H1 (cell line): ENCODE results near the gene DNM2. TPM values are rescaled to one million over a fixed set of nuclear protein-coding genes. Genes with fewer than 3 reads are reported as not detected.

Experiments
- CTCF ChIA-PET: fragments of 300-600 bp; sonication (Branson Sonifier 250); formaldehyde crosslinking; loops from one replicate; lab custom pipeline; 2021; ENCODE audit not compliant: partially characterized antibody; lab: Charles Lee
- POLR2A ChIA-PET: fragments of 300-600 bp; sonication (Branson Sonifier 250); formaldehyde crosslinking; loops from one replicate; lab custom pipeline; 2021; ENCODE audit warnings: inconsistent platforms; ENCODE audit not compliant: partially characterized antibody; lab: Charles Lee
- DNase-seq, 2 experiments: peaks; one replicate each; pipeline versions ENCODE4 v3.0.0 to v3.0.0-alpha.2; 2010 to 2022; ENCODE audit warnings: low spot score in 2 of 2, low read depth in 1 of 2, mixed read lengths in 1 of 2
- FAIRE-seq: peaks from 2 replicates; lab custom pipeline; 2011; peaks lifted over from hg19 to GRCh38; lab: Jason Lieb, UNC
- H2AFZ ChIP-seq: 2 replicates; pipeline ENCODE4 v1.8.1; 2012; ENCODE audit warnings: low read length, inconsistent platforms
- H2AK5ac ChIP-seq: 2 replicates; pipeline ENCODE4 v1.6.1; 2013; ENCODE audit warnings: low read depth, low read length
- H2BK120ac ChIP-seq: replicated peaks from 2 replicates; pipeline ENCODE3; 2013; ENCODE audit warnings: low read depth, low read length, inconsistent platforms
- H2BK12ac ChIP-seq: 2 replicates; pipeline ENCODE4 v1.6.1; 2013; ENCODE audit warnings: low read depth, low read length
- H2BK15ac ChIP-seq: 2 replicates; pipeline ENCODE4 v1.6.1; 2013; ENCODE audit warnings: low read length
- H2BK20ac ChIP-seq: 2 replicates; pipeline ENCODE4 v1.6.1; 2013; ENCODE audit warnings: low read length
- H2BK5ac ChIP-seq: 2 replicates; pipeline ENCODE4 v1.6.1; 2013; ENCODE audit warnings: low read depth, low read length
- H3K14ac ChIP-seq: 2 replicates; pipeline ENCODE4 v1.6.1; 2013; ENCODE audit warnings: inconsistent platforms; ENCODE audit not compliant: insufficient read length
- H3K18ac ChIP-seq: 2 replicates; pipeline ENCODE4 v1.6.1; 2013; ENCODE audit warnings: low read length; ENCODE audit errors: extremely low read depth
- H3K23ac ChIP-seq: 2 replicates; pipeline ENCODE4 v1.6.1; 2013; ENCODE audit warnings: inconsistent platforms; ENCODE audit not compliant: insufficient read length
- H3K23me2 ChIP-seq: 2 replicates; pipeline ENCODE4 v1.6.1; 2013; ENCODE audit warnings: low read depth, low read length
- H3K27ac ChIP-seq: 2 replicates; pipeline ENCODE4 v1.6.1; 2011; ENCODE audit warnings: low read depth, low read length, inconsistent platforms
- H3K27me3 ChIP-seq, 4 experiments: replicated peaks in 1 of 4; 1 replicate in 1 of 4; 2 replicates in 3 of 4; pipeline versions ENCODE4 v1.6.1 to v1.8.1; 2011 to 2013; ENCODE audit warnings: low read length in 3 of 4, mild to moderate bottlenecking in 3 of 4, inconsistent platforms in 2 of 4, mixed read lengths in 2 of 4, moderate library complexity in 1 of 4; ENCODE audit not compliant: control insufficient read depth in 3 of 4, insufficient read depth in 3 of 4; ENCODE audit errors: extremely low read depth in 1 of 4
- H3K36me3 ChIP-seq, 4 experiments: 2 replicates each; pipeline versions ENCODE4 v1.6.1 to v1.8.1; 2011 to 2013; ENCODE audit warnings: mild to moderate bottlenecking in 4 of 4, low read length in 3 of 4, moderate library complexity in 2 of 4, control low read depth in 1 of 4, inconsistent platforms in 1 of 4; ENCODE audit not compliant: insufficient read depth in 4 of 4, control insufficient read depth in 2 of 4
- H3K4ac ChIP-seq: replicated peaks from 2 replicates; pipeline ENCODE3; 2013; ENCODE audit warnings: low read length, low read depth, mixed read lengths, inconsistent platforms; ENCODE audit not compliant: insufficient read length
- H3K4me1 ChIP-seq, 4 experiments: replicated peaks in 1 of 4; 1 replicate in 1 of 4; 2 replicates in 3 of 4; pipeline versions ENCODE4 v1.6.1 to v1.8.1; 2011 to 2013; ENCODE audit warnings: low read length in 3 of 4, inconsistent platforms in 2 of 4, mixed read lengths in 1 of 4; ENCODE audit not compliant: insufficient read depth in 4 of 4, control insufficient read depth in 3 of 4
- H3K4me2 ChIP-seq, 2 experiments: 2 replicates each; pipeline versions ENCODE4 v1.6.1 to v1.8.1; 2011 to 2013; ENCODE audit warnings: low read depth in 2 of 2, low read length in 2 of 2, control low read depth in 1 of 2, inconsistent platforms in 1 of 2, mild to moderate bottlenecking in 1 of 2; ENCODE audit not compliant: insufficient read depth in 1 of 2
- H3K4me3 ChIP-seq, 4 experiments: fragments of 200-600, 300-600 bp in 1 of 4; sonication (generic), shearing (Covaris generic), sonication (Bioruptor Twin) in 1 of 4; 2 replicates each; pipeline versions ENCODE4 v1.5.1 to v1.8.1; 2011 to 2016; ENCODE audit warnings: low read length in 4 of 4, low read depth in 3 of 4, control low read depth in 2 of 4, inconsistent platforms in 2 of 4, mild to moderate bottlenecking in 2 of 4, mixed read lengths in 1 of 4, moderate library complexity in 1 of 4; ENCODE audit not compliant: insufficient read depth in 2 of 4; ENCODE audit errors: extremely low read depth in 1 of 4
- H3K56ac ChIP-seq: replicated peaks from 2 replicates; pipeline ENCODE3; 2013; ENCODE audit warnings: low read depth, mild to moderate bottlenecking, mixed read lengths, low read length, inconsistent platforms; ENCODE audit not compliant: insufficient read length
- H3K79me1 ChIP-seq: 2 replicates; pipeline ENCODE4 v1.6.1; 2013; ENCODE audit warnings: low read depth, low read length, control low read depth
- H3K79me2 ChIP-seq, 2 experiments: 2 replicates each; pipeline versions ENCODE4 v1.6.1 to v1.8.1; 2012 to 2013; ENCODE audit warnings: low read length in 2 of 2, mild to moderate bottlenecking in 2 of 2, inconsistent platforms in 1 of 2; ENCODE audit not compliant: insufficient read depth in 2 of 2, control insufficient read depth in 1 of 2
- H3K9ac ChIP-seq, 4 experiments: replicated peaks in 1 of 4; 1 replicate in 1 of 4; 2 replicates in 3 of 4; pipeline versions ENCODE4 v1.6.1 to v1.8.1; 2011 to 2013; ENCODE audit warnings: low read depth in 3 of 4, low read length in 3 of 4, control low read depth in 2 of 4, mild to moderate bottlenecking in 2 of 4, moderate library complexity in 2 of 4, inconsistent platforms in 1 of 4; ENCODE audit errors: extremely low read depth in 1 of 4
- H3K9me3 ChIP-seq, 2 experiments: 2 replicates each; pipeline versions ENCODE4 v1.6.1 to v1.8.1; 2012 to 2013; ENCODE audit warnings: mild to moderate bottlenecking in 2 of 2, moderate library complexity in 2 of 2, control low read depth in 1 of 2, inconsistent platforms in 1 of 2, low read depth in 1 of 2, low read length in 1 of 2, mixed read lengths in 1 of 2; ENCODE audit not compliant: insufficient read depth in 2 of 2
- H4K20me1 ChIP-seq, 2 experiments: replicated peaks in 1 of 2; 2 replicates each; pipeline versions ENCODE3 to v1.8.1; 2011 to 2013; ENCODE audit warnings: inconsistent platforms in 2 of 2, low read length in 2 of 2, mild to moderate bottlenecking in 1 of 2; ENCODE audit not compliant: insufficient read depth in 2 of 2, control insufficient read depth in 1 of 2
- H4K5ac ChIP-seq: 2 replicates; pipeline ENCODE4 v1.6.1; 2013; ENCODE audit warnings: low read length, low read depth, mixed read lengths, inconsistent platforms; ENCODE audit not compliant: insufficient read length
- H4K8ac ChIP-seq: 2 replicates; pipeline ENCODE4 v1.8.0; 2013; ENCODE audit warnings: mild to moderate bottlenecking, moderate library complexity, low read length, inconsistent platforms; ENCODE audit not compliant: insufficient read depth; ENCODE audit errors: extremely low read depth
- H4K91ac ChIP-seq: replicated peaks from 2 replicates; pipeline ENCODE3; 2013; ENCODE audit warnings: low read length, mixed read lengths, inconsistent platforms; ENCODE audit not compliant: insufficient read length
- CBX8 ChIP-seq: fragments of 300-800, 300-1000 bp; sonication (generic); IDR thresholded peaks from 2 replicates; pipeline ENCODE4 v1.7.1; 2016; ENCODE audit warnings: low read depth, low read length, borderline replicate concordance
- HDAC2 ChIP-seq, 2 experiments: fragments of 300-600 bp in 1 of 2; sonication (generic) in 1 of 2; IDR thresholded peaks; 2 replicates each; pipeline ENCODE4 v1.6.1; 2011 to 2012; ENCODE audit warnings: low read depth in 2 of 2, low read length in 2 of 2, mild to moderate bottlenecking in 2 of 2, moderate library complexity in 2 of 2, borderline replicate concordance in 1 of 2, inconsistent platforms in 1 of 2
- KDM4A ChIP-seq: IDR thresholded peaks from one replicate; pipeline ENCODE4 v1.7.1; 2012; ENCODE audit warnings: low read depth, mild to moderate bottlenecking, moderate library complexity, low read length, inconsistent platforms; ENCODE audit not compliant: severe bottlenecking
- NRF1 ChIP-seq: IDR thresholded peaks from 2 replicates; pipeline ENCODE4 v1.6.1; 2011; ENCODE audit warnings: mild to moderate bottlenecking, low read depth, low read length, improper control_type of control experiment
- POLR2A ChIP-seq, 2 experiments: IDR thresholded peaks; 1 replicate in 1 of 2; 2 replicates in 1 of 2; pipeline ENCODE4 v1.6.1; 2011; ENCODE audit warnings: low read depth in 2 of 2, low read length in 2 of 2, mild to moderate bottlenecking in 2 of 2; ENCODE audit errors: control extremely low read depth in 1 of 2
- POU5F1 ChIP-seq: IDR thresholded peaks from 2 replicates; pipeline ENCODE4 v1.6.1; 2011; ENCODE audit warnings: low read depth, mild to moderate bottlenecking, low read length, moderate library complexity
- RAD21 ChIP-seq, 2 experiments: IDR thresholded peaks in 1 of 2; conservative IDR thresholded peaks in 1 of 2; 2 replicates each; pipeline ENCODE4 v1.6.1; 2011; ENCODE audit warnings: low read depth in 2 of 2, low read length in 2 of 2, improper control_type of control experiment in 1 of 2, inconsistent platforms in 1 of 2, mild to moderate bottlenecking in 1 of 2, moderate library complexity in 1 of 2
- RFX5 ChIP-seq: IDR thresholded peaks from 2 replicates; pipeline ENCODE4 v1.6.1; 2011; ENCODE audit warnings: low read depth, low read length, improper control_type of control experiment, borderline replicate concordance
- RXRA ChIP-seq: IDR thresholded peaks from 2 replicates; pipeline ENCODE4 v1.6.1; 2011; ENCODE audit warnings: low read depth, mild to moderate bottlenecking, low read length, moderate library complexity; ENCODE audit not compliant: insufficient read depth
- SAP30 ChIP-seq: fragments of 300-600 bp; sonication (generic); IDR thresholded peaks from 2 replicates; pipeline ENCODE4 v1.7.1; 2012; ENCODE audit warnings: low read length, moderate library complexity, mild to moderate bottlenecking, inconsistent platforms; ENCODE audit not compliant: insufficient read depth, insufficient replicate concordance
- SIX5 ChIP-seq: IDR thresholded peaks from 2 replicates; pipeline ENCODE4 v1.6.1; 2011; ENCODE audit warnings: mild to moderate bottlenecking, low read depth, low read length
- WGBS, 2 experiments: shearing (Covaris generic) in 1 of 2; methylation state at CpG; one replicate each; pipeline versions ENCODE4 v1.1.6 to v1.1.7; 2013 to 2015; ENCODE audit warnings: low lambda C conversion rate in 2 of 2, mixed read lengths in 2 of 2, inconsistent platforms in 1 of 2, low coverage in 1 of 2, missing lambda C conversion rate in 1 of 2; ENCODE audit not compliant: insufficient replicate concordance in 2 of 2, insufficient coverage in 1 of 2, insufficient read length in 1 of 2; ENCODE audit errors: extremely low coverage in 1 of 2, missing lambda C conversion rate in 1 of 2; 5-methylcytosine and 5-hydroxymethylcytosine counted together
- polyA plus RNA-seq, 7 experiments: library from polyadenylated mRNA; depleted of rRNA in 3 of 7; stranded (reverse) in 5 of 7; unstranded in 2 of 7; fragments of >200 nt in 5 of 7; fragments of 200-250 nt in 2 of 7; gene quantifications; 1 replicate in 5 of 7; 2 replicates in 1 of 7; 4 replicates in 1 of 7; pipeline versions ENCODE4 v1.2.1 to v1.2.3, GENCODE V29; 2011 to 2013; ENCODE audit warnings: missing spikeins in 2 of 7, mixed read lengths in 2 of 7
- total RNA-seq: library from RNA; stranded (reverse); fragmentation: NEBNext Ultra II Directional; extraction: Animal tissue kit (Norgen Biotek cat#: 25700); gene quantifications from 2 replicates; pipeline ENCODE4 v1.2.1, GENCODE V29; 2021

The DNM2 gene
- total and polyA plus RNA-seq, 2 of the 8 experiments (the other 6 are each of a cell fraction or from before 2014, with no cell fraction given), result 61.9 to 120 TPM

GRCh38 chr19:10744253-10744798 is 26.4 kb downstream of the DNM2 start:
- Histone ChIP-seq H3K23me2 (no peaks in the 10 kb centered on the region), H3K4ac (no peak overlapping the region), H3K79me1 (peaks cover 16% of the 10 kb centered on the region), H3K27me3 (no peaks in the 10 kb centered on the region), H4K8ac (no peak overlapping the region), H3K4me1 (peaks cover 0 to 5% (median 1%) of the 10 kb centered on the region in 4 experiments; a peak in 3 of 7 replicates), H3K27ac (no peak overlapping the region), H3K4me2 (no peak overlapping the region), H2BK15ac (no peak overlapping the region), H2AFZ (no peak overlapping the region), H4K5ac (no peak overlapping the region), H4K91ac (no peak overlapping the region), H3K56ac (no peak overlapping the region), H2BK120ac (no peak overlapping the region), H2BK20ac (no peak overlapping the region), H2BK12ac (no peak overlapping the region; the same call in 1 of the 2 replicates), H3K79me2 (peaks cover 4 to 77% of the 10 kb centered on the region in 2 experiments), H3K36me3 (no peaks in the 10 kb centered on the region), H3K9me3 (no peaks in the 10 kb centered on the region), H3K4me3 (no peak overlapping the region), H2BK5ac (no peak overlapping the region; the same call in 1 of the 2 replicates), H2AK5ac (no peak overlapping the region), H3K23ac (no peak overlapping the region), H3K14ac (no peak overlapping the region), H3K9ac (no peak overlapping the region), H4K20me1 (peaks cover 19 to 30% of the 10 kb centered on the region in 2 experiments), H3K18ac (no peak overlapping the region; the same call in 1 of the 2 replicates)
- 86% methylated on average over 9 of the region's 11 CpGs; no CpG with 5 or more reads in 1 of the 2 experiments for WGBS, 2 experiments
- DNase-seq, result no peak
- ChIA-PET POLR2A (no interaction called here), CTCF (interaction anchor here (1.0 kb wide), 1 partner anchor 113 kb away, joined by 3 read pairs; no protein-coding TSS in a partner anchor)
- FAIRE-seq, result no peak
- TF ChIP-seq POLR2A (IDR thresholded peaks at IDR 0.05; ENCODE audit: control extremely low read depth in 1 of 2, low read depth in 2 of 2, low read length in 2 of 2) (no peak), RAD21 (IDR thresholded peaks at IDR 0.05 in 1 of 2, conservative IDR thresholded peaks at IDR 0.05 in 1 of 2; ENCODE audit: low read depth in 2 of 2, low read length in 2 of 2) (no peak), HDAC2 (IDR thresholded peaks at IDR 0.05; ENCODE audit: borderline replicate concordance in 1 of 2, low read depth in 2 of 2, low read length in 2 of 2) (no peak), CBX8 (no peak), SAP30 (no peak), RXRA (no peak), RFX5 (no peak), SIX5 (no peak), NRF1 (no peak), KDM4A (no peak), POU5F1 (no peak)
